Astrocyte (in vitro differentiated cells and primary cell): ENCODE measurements around the gene PDE1A.

Experiments used
- CTCF ChIP-seq: IDR thresholded peaks from 2 replicates; pipeline ENCODE4 v1.5.1; 2011; ENCODE audit warnings: low read depth, mild to moderate bottlenecking, inconsistent platforms, low read length, moderate library complexity; ENCODE audit not compliant: insufficient read depth
- EZH2 ChIP-seq: IDR thresholded peaks from 2 replicates; pipeline ENCODE4 v1.6.1; 2012; ENCODE audit warnings: mild to moderate bottlenecking, low read length, inconsistent platforms; ENCODE audit not compliant: insufficient read depth

- no peak for TF ChIP-seq EZH2
- TF ChIP-seq CTCF = no peak
These were observed 20.6 kb downstream of the PDE1A start for GRCh38 chr2:182406221-182406620.
